HG03571 (cell line): Measurements from ENCODE around the gene TNFSF10.
"Not testable (repeated sequence)": the region's sequence is repeated elsewhere in the genome, so short reads cannot be mapped to it uniquely, and the experiment has no call there.

ENCODE experiments used
- ATAC-seq: cut with Tn5 transposase; IDR thresholded peaks from one replicate; pipeline ENCODE4 v1.9.1; 2021; ENCODE audit not compliant: unreplicated experiment

TNFSF10 gene

GRCh38 chr3:172522871-172523818 lies at the start of gene TNFSF10:
Gene TNFSF10 (minus strand): TSS chr3:172523430. CDS start chr3:172523384, 46 bp downstream.
- ATAC-seq, result peak; percentile 86

DNA sequence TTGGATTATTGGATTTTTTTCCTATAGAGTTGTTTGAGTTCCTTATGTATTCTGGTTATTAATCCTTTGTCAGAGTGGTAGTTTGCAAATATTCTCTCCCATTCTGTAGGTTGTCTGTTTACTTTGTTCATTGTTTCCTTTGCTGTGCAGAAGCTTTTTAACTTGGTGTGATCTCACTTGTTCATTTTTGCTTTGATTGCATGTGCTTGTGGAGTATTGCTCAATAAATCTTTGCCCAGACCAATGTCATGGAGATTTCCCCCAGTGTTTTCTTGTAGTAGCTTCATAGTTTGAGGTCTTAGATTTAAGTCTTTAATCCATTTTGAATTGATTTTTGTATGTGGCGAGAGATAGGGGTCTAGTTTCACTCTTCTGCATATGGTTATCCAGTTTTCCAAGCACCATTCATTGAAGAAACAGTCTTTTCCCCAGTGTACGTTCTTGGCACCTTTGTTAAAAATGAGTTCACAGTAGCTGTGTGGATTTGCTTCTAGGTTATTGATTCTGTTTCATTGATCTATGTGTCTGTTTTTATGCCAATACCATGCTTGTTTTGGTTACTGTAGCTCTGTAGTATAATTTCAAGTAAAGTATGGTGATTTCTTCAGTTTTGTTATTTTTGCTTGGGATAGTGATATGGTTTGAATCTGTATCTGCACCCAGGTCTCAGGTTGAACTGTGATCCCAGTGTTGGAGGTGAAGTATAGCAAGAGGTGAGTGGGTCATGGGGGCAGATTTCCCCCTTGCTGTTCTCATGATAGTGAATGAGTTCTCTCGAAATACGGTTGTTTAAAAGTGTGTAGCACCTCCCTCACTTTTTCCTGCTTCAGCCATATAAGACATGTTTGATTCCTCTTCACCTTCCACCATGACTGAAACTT lies 46.1 kb upstream of the TNFSF10 start:
- no peak for ATAC-seq

DNA sequence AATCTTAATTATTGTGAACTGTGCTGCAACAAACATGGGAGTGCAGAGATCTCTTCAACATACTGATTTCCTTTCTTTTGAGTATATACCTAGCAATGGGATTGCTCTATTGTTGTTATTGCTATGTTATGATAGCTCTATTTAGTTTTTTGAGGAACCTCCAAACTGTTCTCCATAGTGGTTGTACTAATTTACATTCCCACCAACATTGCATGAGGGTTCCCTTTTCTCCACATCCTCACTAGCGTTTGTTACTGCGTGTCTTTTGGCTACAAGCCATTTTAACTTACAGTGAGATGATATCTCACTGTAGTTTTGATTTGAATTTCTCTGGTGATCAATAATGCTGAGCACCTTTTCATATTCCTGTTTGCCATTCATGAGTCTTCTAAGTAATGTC lies 45.5 kb upstream of the TNFSF10 start:
- ATAC-seq, result no peak

DNA sequence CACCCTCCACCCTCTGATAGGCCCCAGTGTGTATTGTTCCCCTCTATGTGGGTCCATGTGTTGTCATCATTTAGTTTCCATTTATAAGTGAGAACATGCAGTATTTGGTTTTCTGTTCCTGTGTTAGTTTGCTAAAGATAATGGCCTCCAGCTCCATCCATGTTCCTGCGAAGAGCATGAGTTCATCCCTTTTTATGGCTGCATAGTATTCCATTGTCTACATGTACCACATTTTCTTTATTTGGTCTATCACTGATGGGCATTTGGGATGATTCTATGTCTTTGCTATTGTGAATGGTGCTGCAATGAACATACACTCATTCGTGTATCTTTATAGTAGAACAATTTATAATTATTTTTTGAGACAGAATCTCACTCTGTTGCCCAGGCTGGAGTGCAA lies 43.6 kb upstream of the TNFSF10 start:
- ATAC-seq, result not testable (repeated sequence)

- no peak for ATAC-seq
Observed at GRCh38 chr3:172564499-172564898, 41.3 kb upstream of the TNFSF10 start.

DNA sequence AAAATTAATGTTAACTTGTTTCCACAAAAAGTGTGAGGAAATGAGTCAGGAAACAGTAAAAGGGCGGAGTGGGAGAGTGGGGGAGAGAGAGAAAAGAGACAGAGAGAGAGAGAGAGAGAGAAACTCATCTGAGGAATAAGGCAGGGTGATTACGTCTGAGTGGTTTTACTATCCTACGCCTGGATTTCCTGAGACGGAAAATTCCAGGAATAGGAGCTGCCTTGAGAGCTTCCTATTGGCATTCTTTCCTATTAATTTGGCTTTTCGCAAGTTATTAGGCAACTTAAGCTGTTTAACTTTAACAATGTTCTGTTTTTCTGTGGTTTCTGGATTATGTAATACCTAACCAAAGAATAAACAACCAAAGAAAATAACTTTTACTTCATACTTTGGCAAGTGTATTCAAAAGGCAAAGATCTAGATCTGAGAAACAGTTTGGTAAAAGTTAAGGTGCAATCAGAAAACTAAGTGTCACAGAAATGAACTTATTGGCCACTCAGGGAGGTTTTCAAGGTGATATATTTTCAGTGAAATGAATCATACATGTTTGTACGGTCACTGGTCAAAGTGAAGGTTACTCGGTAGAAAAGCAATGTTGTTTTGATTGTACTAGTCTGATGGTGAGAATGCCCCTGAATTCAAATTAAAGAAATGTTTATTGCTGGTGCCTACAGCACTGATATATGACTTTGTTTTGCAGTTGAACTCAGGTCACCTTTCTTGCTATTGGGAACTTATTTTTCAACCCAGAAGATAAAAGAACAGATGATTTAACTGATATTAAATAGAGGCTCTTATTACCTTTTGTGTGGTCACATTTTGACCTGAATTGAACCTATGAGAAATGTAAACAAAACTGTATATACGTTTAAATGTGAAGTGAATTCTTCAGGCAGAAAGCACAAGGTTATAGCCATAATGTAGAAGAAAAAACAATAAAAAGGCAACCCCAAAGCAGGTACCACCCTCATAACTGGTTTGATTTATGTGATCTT lies 39.9 kb upstream of the TNFSF10 start:
- ATAC-seq, result peak; percentile 54

GRCh38 chr3:172561897-172562640 lies 38.8 kb upstream of the TNFSF10 start:
- no peak for ATAC-seq

DNA sequence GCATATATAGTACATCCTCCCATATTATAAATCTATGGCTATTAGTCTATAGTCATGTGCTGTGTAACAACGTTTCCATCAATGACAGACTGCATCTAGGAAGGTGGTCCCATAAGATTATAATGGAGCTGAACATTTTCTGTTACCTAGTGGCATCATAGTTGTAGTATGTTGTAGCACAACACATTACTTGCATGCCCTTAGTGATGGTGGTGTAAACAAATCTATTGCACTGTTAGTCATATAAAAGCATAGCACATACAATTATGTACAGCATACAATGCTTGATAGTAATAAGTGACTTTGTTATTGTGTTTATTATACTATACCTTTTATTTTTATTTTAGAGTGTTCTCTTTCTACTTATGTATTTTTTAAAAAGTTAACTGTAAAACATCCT lies 37.4 kb upstream of the TNFSF10 start:
- no peak for ATAC-seq

DNA sequence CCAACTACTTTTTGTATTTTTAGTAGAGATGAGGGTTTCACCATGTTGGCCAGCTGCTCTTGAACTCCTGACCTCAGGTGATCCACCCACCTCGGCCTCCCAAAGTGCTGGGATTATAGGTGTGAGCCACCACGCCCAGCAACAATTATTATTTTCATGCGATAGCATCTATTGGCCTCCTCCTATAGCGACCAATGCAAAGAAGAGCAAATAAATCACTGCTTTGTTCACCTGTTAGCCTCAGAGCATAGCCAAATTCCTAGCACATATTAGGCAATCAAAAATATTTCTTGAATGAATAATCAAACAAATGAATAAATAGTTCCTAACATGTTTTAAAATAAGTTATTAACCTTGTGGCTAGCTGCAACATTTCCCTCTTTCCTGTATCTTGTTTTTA lies 36.8 kb upstream of the TNFSF10 start:
- ATAC-seq, result no peak

DNA sequence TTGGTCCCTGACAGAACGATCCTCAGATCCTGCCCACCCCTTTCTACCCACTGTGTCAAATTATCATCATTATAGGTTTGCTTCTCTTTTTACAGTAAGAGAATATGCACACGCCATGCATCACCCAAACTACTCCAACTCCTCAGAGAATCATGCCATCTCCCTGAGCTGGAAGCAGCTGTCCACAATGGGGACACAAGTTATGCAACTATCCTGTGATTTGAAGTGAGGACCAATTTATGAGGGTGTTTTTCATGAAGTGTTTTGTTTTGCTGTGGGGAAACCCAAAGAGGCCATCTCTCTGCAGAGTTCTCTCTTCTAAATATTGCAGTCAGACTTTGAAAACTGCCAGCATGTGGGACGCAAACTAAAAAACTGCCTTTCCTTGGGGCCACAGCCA lies 35.8 kb upstream of the TNFSF10 start:
- no peak for ATAC-seq

GRCh38 chr3:172557515-172558220 lies 34.4 kb upstream of the TNFSF10 start:
- no peak for ATAC-seq

DNA sequence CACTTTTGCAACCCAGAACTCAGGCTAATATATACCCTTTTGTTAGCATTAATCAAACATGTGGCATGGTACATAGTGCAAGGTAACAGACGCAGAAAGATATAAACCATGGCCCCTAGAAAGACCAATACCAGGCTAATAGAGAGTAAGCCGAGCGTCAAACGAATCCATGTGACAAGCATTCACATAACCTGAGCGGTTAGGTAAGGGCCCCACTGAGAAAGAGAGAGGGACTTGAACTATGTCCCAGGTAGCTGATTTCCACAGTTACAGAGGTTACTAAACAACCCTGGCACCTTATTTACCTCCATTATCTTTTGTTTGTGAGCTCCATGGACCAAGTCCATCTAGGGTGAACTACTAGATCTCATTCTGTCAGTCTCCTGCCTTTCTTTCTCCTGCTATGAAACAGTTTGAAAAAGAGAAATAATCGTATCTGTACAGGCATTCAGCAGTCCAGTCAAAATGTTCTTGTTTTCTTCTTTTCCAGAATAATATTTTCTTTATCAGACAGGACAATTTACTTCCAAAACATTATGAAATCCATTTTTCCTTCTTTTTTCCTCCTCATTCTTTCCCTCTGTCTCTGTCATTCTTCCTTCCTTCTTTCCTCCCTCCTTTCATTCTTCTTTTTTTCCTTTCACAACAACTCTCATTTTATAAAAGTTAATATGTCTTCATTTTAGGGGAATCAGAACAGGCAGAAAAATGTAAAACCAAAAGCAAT lies 30.5 kb upstream of the TNFSF10 start:
- ATAC-seq, result no peak

DNA sequence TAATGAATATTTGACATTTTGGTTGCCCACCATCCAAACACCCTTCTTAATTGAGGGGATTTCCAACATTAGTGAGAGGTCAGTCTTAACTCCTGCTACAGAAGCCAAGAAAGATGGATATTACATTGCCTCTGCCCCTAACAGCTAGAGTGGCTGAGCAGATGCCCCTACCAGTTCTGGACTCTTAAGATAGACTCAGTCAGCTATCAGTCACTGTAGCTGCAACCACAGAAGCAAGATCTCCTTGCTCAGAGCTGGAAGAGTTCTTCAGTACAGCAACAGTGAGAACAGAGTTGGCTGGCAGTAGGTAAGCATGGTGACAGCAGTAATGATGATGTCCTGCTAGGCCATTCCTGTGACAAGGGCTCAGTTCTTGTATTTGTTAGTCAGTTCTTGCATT lies 29.4 kb upstream of the TNFSF10 start:
- no peak for ATAC-seq

- ATAC-seq, result no peak
Observed at GRCh38 chr3:172551874-172552273, 28.6 kb upstream of the TNFSF10 start.

DNA sequence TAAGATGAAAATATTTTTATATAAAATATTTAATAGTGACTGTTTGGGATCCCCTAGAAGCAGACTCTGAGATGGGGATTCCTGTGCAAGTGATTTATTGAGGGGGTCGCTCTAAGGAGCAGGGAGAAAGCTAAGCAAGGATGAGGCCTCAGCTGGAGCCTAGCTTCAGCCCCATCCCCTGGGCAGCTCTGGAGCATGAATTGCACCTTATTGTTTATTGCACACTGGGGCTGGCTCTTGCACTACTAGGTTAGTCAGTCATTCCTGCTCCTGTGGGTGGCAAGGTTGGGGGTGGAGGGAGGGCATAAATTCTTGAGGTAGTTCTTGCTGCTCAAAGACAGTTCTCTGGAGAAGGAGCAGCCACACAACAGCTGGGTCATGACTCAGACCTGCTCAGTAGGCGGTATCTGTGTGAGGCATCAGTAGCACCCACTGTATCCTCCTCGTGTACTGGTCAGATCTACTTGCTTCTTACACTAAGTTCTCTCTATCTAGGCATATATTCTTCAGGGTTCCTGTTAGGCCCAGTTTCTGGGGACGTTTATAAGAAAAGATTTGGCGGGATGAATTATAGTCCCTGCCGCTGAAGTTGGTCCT lies 27.2 kb upstream of the TNFSF10 start:
- no peak for ATAC-seq

DNA sequence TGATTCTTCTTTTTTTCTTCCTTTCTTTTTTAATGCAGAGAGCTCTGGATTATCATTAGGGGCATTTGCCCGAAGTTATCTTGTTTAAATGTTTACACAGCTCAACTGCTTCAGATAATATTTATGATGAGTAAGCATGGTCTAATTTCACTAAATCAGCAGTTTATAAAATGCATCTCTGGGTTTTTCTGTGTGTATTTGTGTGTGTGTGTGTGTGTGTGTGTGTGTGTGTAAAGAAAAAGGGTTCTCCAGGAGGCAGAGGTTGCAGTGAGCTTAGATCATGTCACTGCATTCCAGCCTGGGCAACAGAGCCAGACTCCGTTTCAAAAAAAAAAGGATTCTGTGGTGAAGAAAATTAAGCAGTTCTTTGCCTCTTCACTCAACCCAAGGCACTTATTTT lies 25.9 kb upstream of the TNFSF10 start:
- no peak for ATAC-seq

- ATAC-seq, result no peak
Observed at GRCh38 chr3:172546628-172547214, 23.5 kb upstream of the TNFSF10 start.

GRCh38 chr3:172546105-172546504 lies 22.9 kb upstream of the TNFSF10 start:
- ATAC-seq, result no peak
